Hippocampal formation (tissue), 2 donors: Measurements from ENCODE around the gene VASN.
"Not testable (repeated sequence)": the region's sequence is repeated elsewhere in the genome, so short reads cannot be mapped to it uniquely, and the experiment has no call there.

Source experiments
- DNase-seq, 2 donors: peaks; one replicate each; lab custom pipeline; 2025; lab: John Stamatoyannopoulos, UW

Gene VASN

DNA sequence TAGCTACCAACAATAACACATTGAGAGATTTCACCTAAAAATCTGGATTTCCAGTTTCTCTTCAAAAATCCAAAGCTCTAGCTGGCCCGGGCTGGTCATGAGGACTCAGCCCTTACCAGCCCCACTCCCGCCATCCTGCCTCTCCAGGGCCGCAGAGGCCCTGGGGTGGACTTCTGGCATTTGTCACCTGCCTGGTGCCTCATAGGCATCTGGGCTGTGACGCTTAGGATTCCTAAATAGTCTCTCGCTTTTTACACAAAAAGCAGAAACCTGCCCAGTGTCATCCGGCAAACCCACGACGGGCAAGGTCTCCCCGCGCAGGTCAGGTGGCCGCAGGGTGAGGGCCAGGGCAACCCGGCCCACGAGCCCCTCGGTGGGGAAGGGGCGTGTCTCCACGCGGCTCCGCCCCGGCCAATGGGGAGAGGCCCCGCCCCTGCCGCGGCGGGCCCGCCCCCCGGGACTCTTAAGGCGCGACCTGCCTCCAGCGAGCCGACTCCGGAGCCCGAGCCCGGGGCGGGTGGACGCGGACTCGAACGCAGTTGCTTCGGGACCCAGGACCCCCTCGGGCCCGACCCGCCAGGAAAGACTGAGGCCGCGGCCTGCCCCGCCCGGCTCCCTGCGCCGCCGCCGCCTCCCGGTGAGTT is at the start of gene VASN:
TSS of gene VASN (plus strand) at position 492 of the 644 bp plus-strand sequence. CDS start 9,030 bp downstream, outside the sequence.
- peak; percentile 28 to 48 for DNase-seq

DNA sequence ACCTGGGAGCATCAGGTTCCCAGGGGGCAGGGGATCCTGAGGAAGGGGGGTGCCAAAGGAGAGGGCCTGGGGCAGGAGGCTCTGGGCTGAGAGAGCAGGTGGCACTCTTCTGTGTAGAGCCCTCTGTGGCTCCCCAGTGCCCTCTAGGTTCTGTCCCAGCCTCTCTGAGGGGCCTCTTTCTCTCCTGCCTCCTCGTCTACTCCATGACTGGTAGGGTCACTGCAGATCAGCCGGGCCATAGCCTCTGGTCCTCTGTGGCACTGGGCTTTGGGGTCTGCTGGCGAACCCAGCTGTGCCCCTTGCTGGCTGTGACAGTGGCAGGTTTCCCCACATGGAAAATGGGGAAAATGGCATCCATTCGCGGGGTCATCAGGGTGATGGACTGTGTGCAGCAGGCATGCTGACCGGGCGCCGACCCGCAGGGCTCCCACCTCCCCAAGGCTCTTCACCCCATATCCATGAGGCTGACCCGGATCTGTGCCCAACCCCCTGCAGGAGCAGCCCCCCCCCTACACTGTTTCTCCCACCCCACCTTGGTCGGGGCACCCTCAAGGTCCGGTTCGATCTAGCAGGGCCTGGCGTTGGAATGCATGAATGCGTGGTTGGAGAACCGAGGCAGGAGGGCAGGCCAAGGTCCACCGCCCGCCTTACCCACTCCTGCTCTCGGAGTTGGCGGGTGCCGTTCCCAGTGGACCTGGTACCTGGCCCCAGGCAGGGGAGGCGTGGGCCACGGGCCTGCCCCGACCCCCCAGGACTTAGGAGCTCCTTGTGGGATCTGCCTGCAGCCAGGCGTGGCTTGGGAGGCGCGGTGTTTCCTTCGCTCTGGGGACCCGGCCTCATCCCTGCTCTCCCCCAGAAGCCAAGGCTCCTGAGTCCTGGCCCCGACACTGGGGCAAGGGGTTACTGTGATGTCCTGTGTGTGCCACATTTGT is 49.3 kb upstream of the VASN start:
- DNase-seq: no peak

DNA sequence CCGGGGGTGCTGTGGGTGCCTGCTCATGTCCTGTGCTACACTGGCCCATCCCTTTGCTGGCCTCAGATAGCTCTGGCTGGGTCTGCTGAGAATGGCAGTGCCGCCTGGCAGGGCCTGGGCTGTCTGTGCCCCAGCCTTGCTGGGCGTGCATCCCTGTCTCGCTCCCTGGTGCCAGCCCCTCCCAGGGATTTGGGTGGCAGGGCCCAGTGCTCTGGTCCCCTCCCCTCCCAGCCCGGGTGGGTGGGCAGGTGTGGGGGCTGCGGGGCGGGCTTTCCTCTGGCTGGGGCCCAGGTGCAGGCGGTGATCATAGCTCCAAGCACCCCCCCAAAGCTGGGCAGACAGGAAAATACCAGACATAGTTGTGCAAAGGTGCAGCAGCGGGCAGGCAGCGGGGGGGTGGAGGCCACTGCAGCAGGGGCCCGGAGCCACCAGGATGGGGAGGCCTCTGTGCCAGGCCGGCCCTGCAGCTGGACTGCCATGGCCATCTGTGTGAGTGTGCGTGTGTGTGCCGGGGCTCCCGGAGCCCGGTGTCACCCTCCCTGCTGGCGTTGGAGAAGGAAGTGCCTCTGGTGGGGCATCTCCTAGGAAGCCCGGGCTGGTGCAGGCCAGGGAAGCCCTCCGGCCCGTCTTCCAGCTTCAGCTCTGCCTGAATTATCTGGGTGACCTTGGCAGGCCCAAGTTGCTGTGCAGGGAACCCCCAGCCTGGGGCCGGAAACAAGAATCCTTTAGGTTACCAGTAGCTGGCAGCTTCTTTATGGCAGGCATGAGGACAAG is 48.4 kb upstream of the VASN start:
- peak; percentile 9 to 34 for DNase-seq

DNA sequence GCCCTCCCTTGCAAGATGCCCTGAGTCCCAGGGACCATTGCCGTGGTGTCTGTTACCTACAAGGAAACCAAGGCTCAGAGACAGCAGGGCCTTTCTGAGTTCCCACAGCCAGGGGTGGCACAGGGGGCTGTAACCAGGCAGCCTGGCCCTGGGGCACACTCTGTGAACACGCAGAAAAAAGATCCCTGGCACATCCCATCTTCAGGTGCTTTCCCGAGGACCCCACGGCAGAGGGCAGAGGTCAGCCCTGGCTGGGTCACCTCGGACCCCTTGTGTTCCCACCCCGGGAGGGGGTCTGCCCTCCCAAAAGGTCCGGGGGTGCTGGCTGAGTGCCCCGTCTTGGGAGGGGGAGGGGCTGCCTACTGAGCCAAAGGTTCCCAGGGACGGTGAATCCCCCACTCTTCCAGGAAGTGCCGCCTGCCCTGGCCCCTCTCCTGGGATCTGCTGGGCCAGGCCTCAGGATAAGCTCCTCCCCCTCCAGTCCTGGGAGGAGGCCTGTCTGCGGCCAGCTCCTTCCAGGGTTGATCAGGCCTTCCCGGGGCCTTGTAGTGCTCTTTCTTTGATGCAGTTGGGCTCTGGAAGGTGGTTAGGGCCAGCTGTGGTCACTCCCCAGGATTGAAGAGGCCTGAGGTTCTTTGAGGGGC is 47.7 kb upstream of the VASN start:
- DNase-seq: no peak

DNA sequence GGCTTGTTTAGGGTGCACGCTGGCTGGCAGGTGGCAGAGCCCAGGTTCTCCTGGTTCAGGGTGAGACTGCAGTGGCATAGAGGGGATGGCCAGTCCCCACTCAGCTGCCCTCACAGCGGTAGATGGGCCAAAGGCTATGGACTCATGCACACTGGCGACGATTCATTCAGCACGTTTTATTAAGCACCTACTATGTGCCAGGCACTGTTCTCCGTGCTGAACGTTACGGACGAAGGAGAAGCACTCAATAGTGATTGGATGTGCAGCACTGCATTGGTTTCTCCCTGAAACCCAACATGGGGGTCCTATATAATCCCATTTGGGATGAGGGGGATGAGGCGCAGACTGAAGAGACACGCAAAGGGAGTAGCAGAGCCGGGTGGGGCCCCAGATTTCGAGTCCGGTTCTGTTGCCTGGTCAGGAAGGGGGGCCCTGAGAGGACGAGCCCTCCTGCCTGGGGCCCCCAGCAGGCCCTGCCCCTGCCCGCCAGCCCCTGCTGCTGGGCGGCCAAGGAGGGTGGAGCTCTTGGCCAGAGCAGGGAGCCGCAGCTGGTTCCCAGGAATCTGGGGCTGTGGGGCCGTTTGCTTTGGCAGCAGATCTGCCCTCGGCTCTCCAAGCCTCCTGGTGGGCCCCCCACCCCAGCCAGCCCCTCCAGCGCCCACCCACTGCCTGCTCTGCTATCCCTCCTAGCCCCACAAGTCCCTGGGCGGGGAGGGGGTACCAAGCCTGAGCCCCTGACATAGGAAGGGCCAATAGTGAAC is 47.0 kb upstream of the VASN start:
- DNase-seq: no peak

DNA sequence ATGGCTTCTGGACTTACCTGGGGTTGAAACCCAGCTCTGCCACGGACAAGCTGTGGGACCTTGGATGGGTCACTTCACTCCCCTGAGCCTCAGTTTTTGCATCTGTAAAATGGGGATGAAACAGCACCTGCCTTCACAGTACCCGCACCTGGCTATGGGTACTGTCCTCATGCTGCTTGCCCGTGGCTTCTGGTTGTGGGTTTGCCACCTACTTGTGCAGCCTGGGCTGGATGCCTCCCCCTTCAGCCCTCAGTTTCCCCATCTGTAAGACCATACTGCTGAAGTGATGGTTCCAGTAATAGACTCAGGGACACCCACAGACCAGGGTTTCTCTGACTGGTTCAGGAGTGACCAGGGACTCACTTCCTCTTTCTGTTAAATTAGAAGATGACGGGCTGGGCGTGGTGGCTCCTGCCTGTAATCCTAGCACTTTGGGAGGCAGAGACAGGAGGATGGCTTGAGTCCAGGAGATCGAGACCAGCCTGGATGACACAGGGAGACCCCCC is 46.3 kb upstream of the VASN start:
- DNase-seq: no peak

DNA sequence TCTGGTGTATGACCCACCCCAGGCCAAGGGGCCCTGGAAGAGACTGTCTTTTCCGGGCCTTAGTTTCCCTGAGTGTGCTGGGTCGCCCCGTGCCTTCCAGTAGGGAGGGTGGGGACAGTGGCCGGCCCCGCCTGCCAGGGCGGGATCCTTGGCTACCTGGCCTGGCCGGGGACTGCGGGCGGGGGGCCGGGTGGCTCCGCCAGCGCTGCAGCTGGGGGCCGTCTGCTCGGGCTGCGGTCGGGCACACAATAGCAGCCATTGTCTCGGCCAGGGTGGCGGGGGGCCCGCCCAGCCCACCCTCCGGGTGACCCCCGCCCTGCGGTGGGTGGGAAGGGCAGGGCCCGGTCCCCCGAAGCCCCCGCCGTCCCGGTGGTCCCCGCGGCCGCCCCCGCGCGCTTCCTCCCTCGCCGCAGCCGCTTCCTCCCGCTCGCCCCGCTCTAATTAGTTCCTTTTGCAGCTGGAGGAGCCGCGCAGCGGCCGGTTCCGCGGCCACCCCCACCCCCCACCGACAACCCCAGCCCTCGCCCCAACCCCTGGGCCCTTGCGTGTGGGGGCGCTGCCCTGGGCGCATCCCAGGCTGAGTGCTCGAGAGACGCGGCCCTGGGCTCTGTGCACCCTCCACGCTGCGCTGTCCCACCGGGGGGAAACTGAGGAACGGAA is 44.1 kb upstream of the VASN start:
- DNase-seq: no peak

DNA sequence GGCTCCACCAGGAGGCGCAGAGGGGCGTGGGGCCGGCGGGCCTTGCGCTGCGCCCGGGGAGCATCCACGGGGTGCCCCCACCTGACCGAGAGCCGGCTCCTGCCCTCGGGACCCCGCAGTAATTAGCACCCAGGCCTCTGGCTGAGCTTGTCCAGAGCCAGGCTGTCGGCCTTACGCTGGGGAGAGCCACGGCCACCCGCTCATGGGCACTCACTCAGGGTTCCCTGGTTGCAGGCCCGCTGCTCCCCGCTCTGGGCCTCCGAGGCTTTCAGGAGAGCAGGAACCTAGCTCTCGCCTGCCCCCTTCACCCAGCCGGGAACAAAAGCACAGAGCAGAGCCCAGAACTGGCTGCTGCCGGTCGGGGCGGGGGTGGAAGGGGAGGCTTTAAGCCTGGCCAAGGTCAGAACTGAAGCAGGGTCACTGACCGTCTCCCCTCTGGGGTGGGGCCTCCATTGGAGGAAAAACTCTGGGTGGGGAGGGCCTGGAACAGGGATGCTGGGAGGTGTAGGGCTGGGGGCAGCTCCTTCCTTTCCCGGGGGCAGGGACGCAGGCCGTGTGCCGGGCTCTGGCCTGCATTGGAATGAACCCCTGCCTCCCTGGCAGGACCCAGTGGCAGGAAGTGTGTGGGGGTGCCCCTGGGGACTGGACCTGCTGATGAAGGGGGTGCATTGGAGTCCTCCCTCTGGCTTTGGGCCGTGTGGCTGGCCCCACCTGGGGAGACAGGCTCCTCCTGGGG is 43.4 kb upstream of the VASN start:
- DNase-seq: peak; percentile 62 to 70

DNA sequence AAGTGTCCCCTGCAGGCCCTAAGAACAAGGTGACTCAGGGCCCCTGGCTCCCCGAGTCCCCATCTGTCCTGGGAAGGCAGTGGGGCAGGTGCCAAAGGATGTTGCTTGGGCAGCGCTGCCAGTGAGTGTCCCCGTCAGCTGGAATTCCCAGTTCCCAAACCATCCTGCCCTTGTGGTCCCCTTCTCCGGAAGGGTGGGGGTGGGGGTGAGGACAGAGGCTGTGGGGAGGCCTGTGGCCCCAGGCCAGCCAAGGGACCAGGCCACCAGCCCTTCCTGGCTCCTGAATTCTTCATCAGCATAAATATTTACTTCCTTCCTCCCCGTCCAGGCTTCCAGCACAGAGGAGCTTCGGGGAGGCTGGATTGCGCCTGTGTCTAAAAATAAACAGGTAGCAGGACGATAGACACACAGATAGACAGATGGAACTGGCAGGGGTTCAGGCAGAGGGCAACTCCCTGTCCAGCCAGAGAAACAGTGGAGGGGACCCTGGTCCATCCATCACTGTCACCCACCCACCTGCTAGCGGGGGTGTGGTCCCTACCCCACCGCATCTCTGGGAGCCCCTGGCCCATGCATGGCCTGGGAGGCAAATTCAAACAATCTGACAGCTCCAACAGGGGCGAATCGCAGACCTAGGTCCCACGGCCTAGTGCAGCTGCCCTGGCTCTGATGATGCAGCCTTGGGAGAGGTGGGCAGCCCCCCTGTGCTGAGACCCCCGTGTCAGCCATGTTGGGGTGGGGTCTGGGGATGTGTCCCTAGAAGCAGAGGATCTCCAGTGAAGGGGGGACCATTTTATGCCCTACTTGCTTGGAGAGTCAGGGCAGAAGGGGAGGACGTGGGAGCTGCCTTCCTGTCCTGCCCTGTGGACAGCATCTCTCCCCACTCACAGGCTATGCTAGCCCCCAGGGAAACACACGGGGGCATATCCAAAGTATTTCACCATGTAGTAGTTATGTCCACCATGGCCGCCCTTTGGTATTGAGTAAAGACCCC is 42.6 kb upstream of the VASN start:
- no peak for DNase-seq

DNA sequence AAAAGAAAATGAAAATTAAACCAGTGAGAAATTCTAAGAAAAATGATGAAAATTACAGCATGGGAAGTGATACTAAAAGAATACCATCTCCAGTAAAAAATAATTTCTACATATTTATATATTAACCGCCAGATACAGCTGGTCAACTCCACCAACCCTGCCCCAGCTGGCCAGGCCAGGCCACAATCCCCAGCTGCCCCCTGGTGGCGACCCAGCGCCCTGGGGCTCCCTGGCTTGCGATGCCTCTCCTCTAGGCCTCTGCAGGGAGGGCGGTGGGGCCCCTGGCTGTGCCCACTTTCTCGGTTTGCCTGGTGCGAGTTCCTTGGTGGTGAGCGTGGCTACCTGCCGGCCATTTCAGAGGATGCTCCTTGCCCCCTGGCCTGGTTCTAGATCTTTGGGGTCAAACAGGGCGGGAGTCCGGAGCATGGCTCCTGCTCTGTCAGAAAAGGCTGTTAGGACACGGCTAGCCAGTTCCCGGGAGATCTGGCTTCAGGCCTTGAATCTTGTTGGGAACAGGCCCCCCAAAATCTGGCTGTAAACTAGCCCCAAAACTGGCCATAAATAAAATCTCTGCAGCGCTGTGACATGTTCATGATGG is 41.3 kb upstream of the VASN start:
- DNase-seq: peak; percentile 42 to 68

DNA sequence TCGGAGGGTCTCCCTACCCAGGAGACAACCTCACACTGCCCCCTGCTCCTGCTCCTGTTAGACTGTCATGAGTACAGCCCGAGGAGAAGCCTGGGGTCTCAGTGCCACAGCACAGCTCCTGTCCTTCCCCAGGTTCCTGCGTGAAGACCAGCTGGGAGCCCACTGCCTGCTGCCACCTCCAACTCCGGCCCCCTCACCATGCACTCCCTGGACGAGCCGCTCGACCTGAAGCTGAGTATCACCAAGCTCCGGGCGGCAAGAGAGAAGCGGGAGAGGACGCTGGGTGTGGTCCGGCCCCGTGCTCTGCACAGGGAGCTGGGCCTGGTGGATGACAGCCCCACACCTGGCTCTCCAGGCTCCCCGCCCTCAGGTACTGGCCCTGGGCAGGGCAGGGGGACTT is 39.6 kb upstream of the VASN start:
- DNase-seq: no peak

DNA sequence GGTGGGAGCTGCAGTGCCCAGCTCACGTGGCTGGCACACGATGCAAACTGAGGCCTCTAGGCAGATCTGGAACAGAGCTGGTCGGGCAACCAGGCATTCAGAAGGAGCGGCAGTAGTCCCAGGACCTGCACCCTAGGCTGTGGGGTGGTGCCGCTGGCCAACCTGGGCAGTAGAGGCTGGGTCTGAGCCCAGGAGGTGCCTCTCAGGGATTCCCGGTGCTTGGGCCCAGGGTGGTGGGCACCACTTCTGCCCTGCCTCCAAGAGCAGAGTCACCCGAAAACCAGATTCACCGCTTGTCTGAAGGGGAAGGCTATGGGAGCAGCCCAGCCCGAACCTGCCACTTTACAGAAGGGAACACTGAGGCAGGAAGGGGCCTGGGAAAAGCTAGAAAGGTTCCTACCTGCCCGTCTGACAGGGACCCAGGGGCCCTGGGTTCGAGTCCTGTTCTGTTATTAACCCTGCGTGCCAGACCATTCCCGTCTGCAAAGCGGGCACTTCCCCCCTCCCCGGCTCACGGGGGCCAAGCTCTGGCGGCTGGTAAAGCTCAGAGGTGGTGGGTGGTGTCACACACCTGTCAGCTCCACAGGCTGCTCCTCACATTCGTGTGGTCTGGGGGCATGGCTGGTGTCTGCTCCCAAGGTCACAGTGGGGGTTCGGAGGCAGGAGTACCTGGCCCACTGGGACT is 38.9 kb upstream of the VASN start:
- DNase-seq: no peak

DNA sequence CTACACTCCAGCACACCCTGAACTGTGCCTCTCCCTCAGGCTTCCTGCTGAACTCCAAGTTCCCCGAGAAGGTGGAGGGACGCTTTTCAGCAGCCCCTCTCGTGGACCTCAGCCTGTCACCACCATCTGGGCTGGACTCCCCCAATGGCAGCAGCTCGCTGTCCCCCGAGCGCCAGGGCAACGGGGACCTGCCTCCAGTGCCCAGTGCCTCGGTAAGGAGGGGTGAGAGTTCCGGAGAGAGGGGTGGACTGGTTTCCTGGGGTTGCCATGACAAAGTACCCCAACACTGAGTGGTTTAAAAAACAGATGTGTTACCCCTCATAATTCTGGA is 38.4 kb upstream of the VASN start:
- DNase-seq: no peak

DNA sequence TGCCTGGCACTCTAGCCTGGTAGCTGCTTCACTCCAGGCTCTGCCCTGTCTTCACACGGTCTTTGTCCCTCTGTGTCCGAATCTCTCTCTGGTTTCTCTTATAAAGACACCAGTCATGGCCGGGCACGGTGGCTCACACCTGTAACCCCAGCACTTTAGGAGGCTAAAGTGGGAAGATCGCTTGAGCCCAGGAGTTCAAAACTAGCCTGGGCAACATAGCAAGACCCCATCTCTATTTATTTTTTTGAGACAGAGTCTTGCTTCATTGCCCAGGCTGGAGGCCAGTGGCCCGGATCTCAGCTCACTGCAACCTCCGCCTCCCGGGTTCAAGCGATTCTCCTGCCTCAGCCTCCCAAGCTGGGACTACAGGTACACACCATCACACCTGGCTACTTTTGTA is 37.9 kb upstream of the VASN start:
- not testable (repeated sequence) for DNase-seq

DNA sequence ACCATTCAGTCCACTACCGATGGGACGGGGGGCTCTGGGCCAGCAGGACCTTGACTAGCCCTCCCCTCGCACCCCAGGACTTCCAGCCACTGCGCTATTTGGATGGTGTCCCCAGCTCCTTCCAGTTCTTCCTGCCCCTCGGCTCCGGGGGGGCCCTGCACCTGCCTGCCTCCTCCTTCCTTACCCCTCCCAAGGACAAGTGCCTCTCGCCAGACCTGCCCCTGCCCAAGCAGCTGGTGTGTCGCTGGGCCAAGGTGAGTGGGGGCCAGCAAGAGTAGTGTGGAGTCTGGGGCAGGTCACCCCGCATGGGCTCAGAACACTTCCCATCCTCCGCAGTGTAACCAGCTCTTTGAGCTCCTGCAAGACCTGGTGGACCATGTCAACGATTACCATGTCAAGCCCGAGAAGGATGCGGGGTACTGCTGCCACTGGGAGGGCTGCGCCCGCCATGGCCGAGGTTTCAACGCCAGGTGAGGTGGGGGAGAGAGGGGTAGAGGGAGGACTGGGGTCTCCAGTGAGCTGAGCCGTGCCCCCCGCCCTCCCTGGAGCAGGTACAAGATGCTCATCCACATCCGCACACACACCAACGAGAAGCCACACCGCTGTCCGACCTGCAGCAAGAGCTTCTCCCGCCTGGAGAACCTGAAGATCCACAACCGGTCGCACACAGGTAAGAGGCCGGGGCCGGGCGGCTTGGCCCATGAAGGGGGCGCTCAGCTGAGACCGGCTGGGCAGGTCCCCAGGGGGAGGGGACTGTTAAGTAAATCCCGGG is 36.7 kb upstream of the VASN start:
- no peak for DNase-seq

DNA sequence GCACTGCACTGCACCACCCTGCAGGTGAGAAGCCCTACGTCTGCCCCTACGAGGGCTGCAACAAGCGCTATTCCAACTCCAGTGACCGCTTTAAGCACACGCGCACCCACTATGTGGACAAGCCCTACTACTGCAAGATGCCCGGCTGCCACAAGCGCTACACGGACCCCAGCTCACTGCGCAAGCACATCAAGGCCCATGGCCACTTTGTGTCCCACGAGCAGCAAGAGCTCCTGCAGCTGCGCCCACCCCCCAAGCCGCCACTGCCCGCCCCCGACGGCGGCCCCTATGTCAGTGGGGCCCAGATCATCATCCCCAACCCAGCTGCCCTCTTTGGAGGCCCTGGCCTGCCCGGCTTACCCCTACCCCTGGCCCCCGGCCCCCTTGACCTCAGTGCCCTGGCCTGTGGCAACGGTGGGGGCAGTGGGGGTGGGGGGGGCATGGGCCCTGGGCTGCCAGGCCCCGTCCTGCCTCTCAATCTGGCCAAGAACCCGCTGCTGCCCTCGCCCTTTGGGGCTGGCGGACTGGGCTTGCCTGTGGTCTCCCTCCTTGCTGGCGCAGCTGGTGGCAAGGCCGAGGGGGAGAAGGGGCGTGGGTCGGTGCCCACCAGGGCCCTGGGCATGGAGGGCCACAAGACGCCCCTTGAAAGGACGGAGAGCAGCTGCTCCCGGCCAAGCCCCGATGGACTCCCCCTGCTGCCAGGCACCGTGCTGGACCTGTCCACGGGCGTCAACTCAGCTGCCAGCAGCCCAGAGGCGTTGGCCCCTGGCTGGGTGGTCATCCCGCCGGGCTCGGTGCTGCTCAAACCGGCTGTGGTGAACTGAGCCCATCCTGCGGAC is 34.7 kb upstream of the VASN start:
- no peak for DNase-seq
